Hepatocyte (in vitro differentiated cells): ENCODE measurements around the gene NBEAL1. TPM values are rescaled to one million over a fixed set of nuclear protein-coding genes. Genes with fewer than 3 reads are reported as not detected.
"Not testable (repeated sequence)": the region's sequence is repeated elsewhere in the genome, so short reads cannot be mapped to it uniquely, and the experiment has no call there.

ENCODE experiments used
- DNase-seq: peaks from one replicate; pipeline ENCODE4 v3.0.0-alpha.2; 2016; ENCODE audit warnings: low spot score
- H2AFZ ChIP-seq: fragments of 200-600 bp; sonication (generic); 2 replicates; pipeline ENCODE4 v1.6.0; 2016; ENCODE audit warnings: antibody characterized with exemption, mild to moderate bottlenecking
- H3K27ac ChIP-seq: fragments of 200-600 bp; sonication (generic); 2 replicates; pipeline ENCODE4 v1.5.1; 2016; ENCODE audit warnings: mild to moderate bottlenecking
- H3K27me3 ChIP-seq: fragments of 200-600 bp; sonication (generic); 2 replicates; pipeline ENCODE4 v1.6.1; 2016
- H3K36me3 ChIP-seq: fragments of 200-600 bp; sonication (generic); replicated peaks from 2 replicates; pipeline ENCODE4 v1.5.1; 2016; ENCODE audit warnings: low read depth; ENCODE audit not compliant: insufficient read depth
- H3K4me1 ChIP-seq: fragments of 200-600 bp; sonication (generic); 2 replicates; pipeline ENCODE4 v1.5.1; 2016; ENCODE audit warnings: mild to moderate bottlenecking, moderate library complexity; ENCODE audit not compliant: insufficient read depth
- H3K4me2 ChIP-seq: fragments of 200-600 bp; sonication (generic); 2 replicates; pipeline ENCODE4 v1.6.0; 2016
- H3K4me3 ChIP-seq: fragments of 200-600 bp; sonication (generic); 2 replicates; pipeline ENCODE4 v1.5.1; 2016; ENCODE audit warnings: mild to moderate bottlenecking
- H3K79me2 ChIP-seq: fragments of 200-600 bp; sonication (generic); 2 replicates; pipeline ENCODE4 v1.6.0; 2017; ENCODE audit warnings: mild to moderate bottlenecking
- H3K9me2 ChIP-seq: fragments of 200-600 bp; sonication (generic); replicated peaks from 2 replicates; pipeline ENCODE4 v1.6.0; 2017; ENCODE audit warnings: mild to moderate bottlenecking; ENCODE audit not compliant: insufficient read depth
- H3K9me3 ChIP-seq: fragments of 200-600 bp; sonication (generic); 2 replicates; pipeline ENCODE4 v1.5.1; 2016; ENCODE audit warnings: low read depth, mild to moderate bottlenecking
- H4K20me1 ChIP-seq: fragments of 200-600 bp; sonication (generic); 2 replicates; pipeline ENCODE4 v1.6.0; 2016; ENCODE audit warnings: mild to moderate bottlenecking; ENCODE audit not compliant: insufficient read depth, poor library complexity, severe bottlenecking
- CTCF ChIP-seq: fragments of 200-600 bp; sonication (generic); IDR thresholded peaks from 2 replicates; pipeline ENCODE4 v1.5.1; 2016; ENCODE audit warnings: antibody characterized with exemption, mild to moderate bottlenecking; ENCODE audit not compliant: poor library complexity
- EZH2 ChIP-seq: fragments of 200-600 bp; sonication (generic); IDR thresholded peaks from 2 replicates; pipeline ENCODE4 v1.6.1; 2016; ENCODE audit warnings: antibody characterized with exemption, mild to moderate bottlenecking, borderline replicate concordance
- EZH2phosphoT487 ChIP-seq: fragments of 200-600 bp; sonication (generic); IDR thresholded peaks from one replicate; pipeline ENCODE4 v1.6.1; 2018; ENCODE audit warnings: antibody characterized with exemption, mild to moderate bottlenecking, low read depth, moderate library complexity; ENCODE audit not compliant: unreplicated experiment, severe bottlenecking
- WGBS: methylation state at CpG from one replicate; pipeline ENCODE4 v1.1.6; 2016; ENCODE audit warnings: low lambda C conversion rate; ENCODE audit errors: missing lambda C conversion rate; 5-methylcytosine and 5-hydroxymethylcytosine counted together
- polyA plus RNA-seq: library from polyadenylated mRNA; unstranded; fragments of >200 nt; fragmentation: Nextera tagmentation; extraction: Ambion mirVana; gene quantifications from 2 replicates; pipeline ENCODE4 v1.2.1, GENCODE V29; 2016
- total RNA-seq: library from RNA; depleted of rRNA; stranded (reverse); fragments of >200 nt; gene quantifications from 2 replicates; pipeline ENCODE4 v1.2.3, GENCODE V29; 2014

Gene NBEAL1
- total and polyA plus RNA-seq, 2 experiments from 2014 or later, result 22.2 to 57.0 TPM

- peaks cover 17% of the 10 kb centered on the region for H3K9me3 ChIP-seq
- no peaks in the 10 kb centered on the region for H3K27me3 ChIP-seq
- H3K79me2 ChIP-seq, result no peaks in the 10 kb centered on the region
- H3K36me3 ChIP-seq, result peaks cover 5% of the 10 kb centered on the region
- no peaks in the 10 kb centered on the region for H4K20me1 ChIP-seq
- DNase-seq, result no peak
- H3K9me2 ChIP-seq, result no peaks in the 10 kb centered on the region
- TF ChIP-seq CTCF (no peak), EZH2phosphoT487 (no peak), EZH2 (no peak)
- H3K4me2 ChIP-seq, result no peak overlapping the region
- H3K4me1 ChIP-seq, result no peaks in the 10 kb centered on the region
- H3K4me3 ChIP-seq, result no peak overlapping the region
- H3K27ac ChIP-seq, result no peak overlapping the region
- H2AFZ ChIP-seq, result no peak overlapping the region
Measured at GRCh38 chr2:203104273-203104672, 89.6 kb downstream of the NBEAL1 start.

- Histone ChIP-seq H3K9me3 (peaks cover 17% of the 10 kb centered on the region), H3K36me3 (peaks cover 5% of the 10 kb centered on the region), H3K27me3 (no peaks in the 10 kb centered on the region), H2AFZ (no peak overlapping the region), H4K20me1 (no peaks in the 10 kb centered on the region), H3K9me2 (no peaks in the 10 kb centered on the region), H3K4me3 (no peak overlapping the region), H3K27ac (peak overlapping the region; percentile 55), H3K4me1 (no peaks in the 10 kb centered on the region), H3K4me2 (no peak overlapping the region), H3K79me2 (no peaks in the 10 kb centered on the region)
- TF ChIP-seq EZH2, result no peak
- TF ChIP-seq EZH2phosphoT487, result no peak
- no peak for TF ChIP-seq CTCF
- DNase-seq, result peak; percentile 26
Measured at GRCh38 chr2:203105996-203106395, 91.3 kb downstream of the NBEAL1 start.

GRCh38 chr2:203110496-203110895, 95.8 kb downstream of the NBEAL1 start:
- H3K4me1 ChIP-seq, DNase-seq, H3K9me3 ChIP-seq, H3K4me3 ChIP-seq, H3K4me2 ChIP-seq, H2AFZ ChIP-seq, H4K20me1 ChIP-seq, H3K27ac ChIP-seq, H3K27me3 ChIP-seq, H3K79me2 ChIP-seq, H3K9me2 ChIP-seq, H3K36me3 ChIP-seq: not testable (repeated sequence)
- WGBS, result 70% methylated on average over 4 of the region's 4 CpGs

GRCh38 chr2:203112342-203112741, 97.7 kb downstream of the NBEAL1 start:
- H3K9me2 ChIP-seq, result no peaks in the 10 kb centered on the region
- DNase-seq, result no peak
- TF ChIP-seq CTCF (peak; percentile 5), EZH2 (no peak)
- H3K4me2 ChIP-seq, result no peak overlapping the region
- H3K27ac ChIP-seq, result no peak overlapping the region
- H3K4me3 ChIP-seq, result no peak overlapping the region
- H3K4me1 ChIP-seq, result no peaks in the 10 kb centered on the region
- no peaks in the 10 kb centered on the region for H4K20me1 ChIP-seq
- no peaks in the 10 kb centered on the region for H3K9me3 ChIP-seq
- H3K36me3 ChIP-seq, result peaks cover 3% of the 10 kb centered on the region
- H3K27me3 ChIP-seq, result no peaks in the 10 kb centered on the region
- no peak overlapping the region for H2AFZ ChIP-seq
- H3K79me2 ChIP-seq, result no peaks in the 10 kb centered on the region
- 98% methylated on average over 2 of the region's 2 CpGs for WGBS

- DNase-seq, H4K20me1 ChIP-seq, H3K36me3 ChIP-seq, H3K27me3 ChIP-seq, H3K4me1 ChIP-seq, H3K4me3 ChIP-seq, H2AFZ ChIP-seq, H3K9me3 ChIP-seq, H3K9me2 ChIP-seq, H3K79me2 ChIP-seq, H3K27ac ChIP-seq, H3K4me2 ChIP-seq: not testable (repeated sequence)
- 95% methylated on average over 7 of the region's 7 CpGs for WGBS
Measured at GRCh38 chr2:203115201-203115700, 100.6 kb downstream of the NBEAL1 start.
